ENCODE data around the gene TNFAIP8L3.

The TNFAIP8L3 gene

DNA sequence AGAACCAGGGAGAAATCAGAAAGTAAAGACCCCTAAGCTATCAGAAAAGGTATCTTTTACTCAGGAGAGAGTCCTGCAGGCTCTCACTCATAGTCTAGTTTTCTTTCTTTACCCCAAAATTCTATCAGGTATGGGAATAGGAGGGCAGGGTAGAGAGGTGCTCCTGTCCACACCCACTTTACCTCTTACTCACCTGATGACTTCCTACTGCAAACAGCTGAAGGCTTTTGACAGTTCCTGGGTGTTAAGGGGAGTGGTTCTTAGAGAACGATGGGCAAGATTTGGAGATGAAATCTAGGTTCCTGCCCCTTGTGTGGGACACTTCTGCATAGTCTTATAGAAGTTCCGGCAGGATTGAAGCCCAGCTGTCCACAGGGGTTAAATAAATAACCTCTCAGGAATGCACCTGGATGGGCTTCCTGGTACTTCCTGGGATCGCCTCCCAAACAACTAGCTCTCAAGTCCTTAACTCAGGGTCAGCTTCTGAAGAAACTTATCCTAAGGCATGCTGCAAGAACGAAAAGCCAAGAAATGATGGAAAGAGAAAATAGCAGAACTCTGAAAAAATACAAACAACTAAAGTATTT, 10.8 kb upstream of the TNFAIP8L3 start:
- TF ChIP-seq, protein P1, sequence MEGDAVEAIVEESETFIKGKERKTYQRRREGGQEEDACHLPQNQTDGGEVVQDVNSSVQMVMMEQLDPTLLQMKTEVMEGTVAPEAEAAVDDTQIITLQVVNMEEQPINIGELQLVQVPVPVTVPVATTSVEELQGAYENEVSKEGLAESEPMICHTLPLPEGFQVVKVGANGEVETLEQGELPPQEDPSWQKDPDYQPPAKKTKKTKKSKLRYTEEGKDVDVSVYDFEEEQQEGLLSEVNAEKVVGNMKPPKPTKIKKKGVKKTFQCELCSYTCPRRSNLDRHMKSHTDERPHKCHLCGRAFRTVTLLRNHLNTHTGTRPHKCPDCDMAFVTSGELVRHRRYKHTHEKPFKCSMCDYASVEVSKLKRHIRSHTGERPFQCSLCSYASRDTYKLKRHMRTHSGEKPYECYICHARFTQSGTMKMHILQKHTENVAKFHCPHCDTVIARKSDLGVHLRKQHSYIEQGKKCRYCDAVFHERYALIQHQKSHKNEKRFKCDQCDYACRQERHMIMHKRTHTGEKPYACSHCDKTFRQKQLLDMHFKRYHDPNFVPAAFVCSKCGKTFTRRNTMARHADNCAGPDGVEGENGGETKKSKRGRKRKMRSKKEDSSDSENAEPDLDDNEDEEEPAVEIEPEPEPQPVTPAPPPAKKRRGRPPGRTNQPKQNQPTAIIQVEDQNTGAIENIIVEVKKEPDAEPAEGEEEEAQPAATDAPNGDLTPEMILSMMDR (conservative IDR thresholded peaks at IDR 0.05; ENCODE audit: low read length), result no peak
- no peak overlapping the region for H3K4me3 ChIP-seq (ENCODE audit: low read length)
- DNase-seq (ENCODE audit: low read depth), result no peak

DNA sequence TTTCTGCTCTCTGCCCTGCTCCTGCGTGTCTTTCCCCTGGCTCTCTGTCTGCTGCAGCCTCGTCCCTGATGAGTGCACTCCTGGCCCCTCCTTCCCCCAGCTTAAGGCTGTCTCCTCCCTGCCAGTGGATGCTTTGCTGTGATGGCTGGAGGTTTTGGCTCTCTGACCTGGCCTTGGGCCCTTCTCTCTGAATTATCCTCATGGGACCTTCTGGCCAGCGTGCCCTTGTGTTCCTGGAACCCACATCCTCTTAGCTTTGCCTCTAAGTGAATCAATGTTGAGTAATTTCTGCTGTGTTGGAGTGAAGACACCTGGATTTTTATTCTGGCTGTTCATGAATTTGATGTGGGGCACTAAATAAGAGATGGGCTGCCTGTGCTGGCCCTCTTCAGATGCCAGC, 9.8 kb upstream of the TNFAIP8L3 start:
- TF ChIP-seq, protein P1 (conservative IDR thresholded peaks at IDR 0.05; ENCODE audit: low read length), result no peak
- H3K4me3 ChIP-seq (ENCODE audit: low read length), result peak overlapping the region; percentile 12
- peak; percentile 88 for DNase-seq (ENCODE audit: low read depth)

DNA sequence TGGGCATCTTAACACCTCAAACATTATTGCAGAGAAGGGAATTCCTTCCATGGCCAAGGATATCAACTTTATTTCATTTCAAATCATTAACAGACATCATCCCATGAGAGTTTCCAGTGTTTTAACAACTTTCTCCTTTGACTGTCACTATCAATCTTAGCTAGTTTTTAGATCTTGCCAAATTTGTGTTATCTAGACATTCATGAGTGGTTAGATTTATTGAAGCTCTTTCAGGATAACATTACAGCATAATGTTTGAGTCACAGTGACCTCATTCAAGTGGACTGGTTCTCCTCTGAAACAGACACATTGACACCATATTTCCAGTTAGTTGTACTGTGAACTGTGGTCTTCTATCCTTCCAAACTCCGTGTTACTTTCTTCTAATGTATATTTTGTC, 8.6 kb upstream of the TNFAIP8L3 start:
- TF ChIP-seq, protein P1 (conservative IDR thresholded peaks at IDR 0.05; ENCODE audit: low read length), result no peak
- H3K4me3 ChIP-seq (ENCODE audit: low read length), result no peak overlapping the region
- peak; percentile 68 for DNase-seq (ENCODE audit: low read depth)

DNA sequence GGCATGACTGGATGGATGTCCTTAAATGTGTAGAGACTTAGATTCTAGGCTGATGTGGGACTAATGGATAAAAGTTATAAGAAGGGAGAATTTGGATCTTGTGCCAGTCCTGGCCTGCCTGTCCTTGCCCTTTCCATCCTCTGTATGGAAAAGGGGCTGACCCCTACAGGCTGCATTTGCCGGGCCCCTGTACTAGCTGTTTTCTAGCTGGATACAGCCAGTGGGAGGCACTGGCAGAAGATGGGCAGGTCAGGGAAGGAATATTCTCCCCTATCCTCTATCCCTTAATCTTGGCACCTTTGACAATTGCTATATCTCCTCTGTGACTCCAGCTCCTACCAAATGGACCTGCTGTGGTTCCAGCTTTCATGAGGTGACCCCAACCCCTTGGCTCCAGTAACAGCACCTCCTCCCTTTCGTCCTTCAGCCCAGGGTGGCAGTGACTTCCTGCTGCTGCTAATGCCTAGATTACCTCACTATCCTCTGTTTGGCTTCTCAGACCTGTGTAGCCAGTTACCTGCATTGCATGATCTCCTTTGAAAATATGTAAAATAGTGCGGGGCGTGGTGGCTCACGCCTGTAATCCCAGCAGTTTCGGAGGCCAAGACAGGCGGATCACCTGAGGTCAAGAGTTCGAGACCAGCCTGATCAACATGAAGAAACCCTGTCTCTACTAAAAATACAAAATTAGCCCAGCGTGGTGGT, 6.2 kb upstream of the TNFAIP8L3 start:
- no peak for DNase-seq (ENCODE audit: low read depth)
- H3K4me3 ChIP-seq (ENCODE audit: low read length), result no peak overlapping the region
- TF ChIP-seq, protein P1 (conservative IDR thresholded peaks at IDR 0.05; ENCODE audit: low read length), result no peak

DNA sequence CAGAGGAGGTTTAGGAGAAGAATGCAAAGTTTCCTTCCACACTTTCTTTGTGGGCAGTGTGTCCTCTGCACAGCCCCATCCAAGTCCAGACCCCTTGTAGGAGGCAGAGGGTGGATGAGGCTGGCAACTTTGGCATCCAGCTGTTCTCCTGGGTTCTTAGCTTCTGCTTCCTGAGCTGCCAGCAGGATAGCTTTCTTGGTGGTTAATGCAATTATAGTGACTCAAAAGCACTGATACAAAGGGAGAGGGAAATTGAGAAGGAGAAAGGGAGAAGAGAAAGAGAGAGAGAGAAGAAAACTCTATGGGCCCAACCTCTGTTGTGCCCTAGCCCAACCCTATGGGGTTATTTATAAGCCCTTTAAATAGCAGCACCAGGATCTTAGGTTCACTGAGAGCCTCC, 4.5 kb upstream of the TNFAIP8L3 start:
- no peak overlapping the region for H3K4me3 ChIP-seq (ENCODE audit: low read length)
- DNase-seq (ENCODE audit: low read depth), result no peak
- TF ChIP-seq, protein P1 (conservative IDR thresholded peaks at IDR 0.05; ENCODE audit: low read length), result no peak

DNA sequence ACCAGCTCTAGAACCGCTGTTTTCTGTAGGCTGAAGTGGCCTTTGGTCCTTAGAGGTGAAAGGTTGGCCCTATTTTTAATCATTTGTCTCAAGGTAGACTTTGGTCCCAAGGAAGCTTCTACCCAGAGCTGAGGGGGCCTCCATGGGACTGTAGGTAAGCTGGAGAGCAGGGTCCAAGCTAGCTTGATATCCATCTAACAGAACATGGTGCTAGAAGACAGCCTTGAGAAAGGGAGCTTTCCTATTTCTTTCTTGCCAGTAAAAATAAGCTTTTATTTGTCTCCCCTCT, 3.6 kb upstream of the TNFAIP8L3 start:
- DNase-seq (ENCODE audit: low read depth), result no peak
- H3K4me3 ChIP-seq (ENCODE audit: low read length), result no peak overlapping the region
- TF ChIP-seq, protein P1 (conservative IDR thresholded peaks at IDR 0.05; ENCODE audit: low read length), result no peak
